Panc1 (cell line): ENCODE data around the gene SLC4A5. TPM values are rescaled to one million over a fixed set of nuclear protein-coding genes. Genes with fewer than 3 reads are reported as not detected.

ENCODE experiments used
- ATAC-seq: fragments of 200-7000 bp; cut with Tn5 transposase; 2 replicates; pipeline ENCODE4 v1.9.1; 2020; ENCODE audit warnings: mild to moderate bottlenecking, moderate library complexity
- BruUV-seq: library from RNA; stranded (reverse); fragments of 400-500 nt; replicated peaks from 2 replicates; lab custom pipeline; 2021; lab: Mats Ljungman, UMichigan
- CTCF ChIA-PET: fragments of 300-600 bp; sonication (Branson Sonifier 250); formaldehyde crosslinking; loops from one replicate; lab custom pipeline; 2022; ENCODE audit warnings: antibody characterized with exemption; lab: Charles Lee
- POLR2A ChIA-PET: fragments of 300-600 bp; sonication (Branson Sonifier 250); formaldehyde crosslinking; loops from one replicate; lab custom pipeline; 2022; ENCODE audit warnings: antibody characterized with exemption; lab: Charles Lee
- DNase-seq: peaks from one replicate; pipeline ENCODE4 v3.0.0-alpha.2; 2010; ENCODE audit warnings: low read depth, low spot score
- H3K27ac ChIP-seq: 2 replicates; pipeline ENCODE4 v1.5.1; 2011; ENCODE audit warnings: mild to moderate bottlenecking, low read length, inconsistent platforms
- H3K27me3 ChIP-seq: fragments of 200-500 bp; sonication (Bioruptor generic); 2 replicates; pipeline ENCODE4 v1.6.0; 2014; ENCODE audit warnings: low read length, inconsistent platforms; ENCODE audit not compliant: control insufficient read depth, insufficient read depth
- H3K36me3 ChIP-seq: fragments of 200-500 bp; sonication (Bioruptor generic); 2 replicates; pipeline ENCODE4 v1.5.1; 2014; ENCODE audit warnings: inconsistent platforms, mild to moderate bottlenecking, low read length, moderate library complexity; ENCODE audit not compliant: control insufficient read depth, insufficient read depth
- H3K4me1 ChIP-seq: 2 replicates; pipeline ENCODE4 v1.5.1; 2011; ENCODE audit warnings: inconsistent platforms, mild to moderate bottlenecking, low read length, moderate library complexity; ENCODE audit not compliant: control insufficient read depth, insufficient read depth
- H3K4me3 ChIP-seq, 2 experiments: 2 replicates each; pipeline ENCODE4 v1.5.1; 2011 to 2012; ENCODE audit warnings: low read depth in 2 of 2, low read length in 2 of 2, mild to moderate bottlenecking in 2 of 2, inconsistent platforms in 1 of 2, moderate library complexity in 1 of 2
- H3K9me3 ChIP-seq: fragments of 200-500 bp; sonication (Bioruptor generic); 2 replicates; pipeline ENCODE4 v1.5.1; 2014; ENCODE audit warnings: low read depth, mild to moderate bottlenecking, inconsistent platforms, low read length, moderate library complexity; ENCODE audit not compliant: control insufficient read depth, insufficient read depth
- CTCF ChIP-seq: fragments of 450-650 bp; IDR thresholded peaks from 2 replicates; pipeline ENCODE4 v1.5.1; 2017; ENCODE audit warnings: mild to moderate bottlenecking
- POLR2AphosphoS5 ChIP-seq: IDR thresholded peaks from 2 replicates; pipeline ENCODE4 v1.6.1; 2012; ENCODE audit warnings: mild to moderate bottlenecking, low read depth, low read length, moderate library complexity
- REST ChIP-seq, 2 experiments: IDR thresholded peaks; 2 replicates each; pipeline ENCODE4 v1.6.1; 2011 to 2012; ENCODE audit warnings: low read depth in 2 of 2, control low read depth in 1 of 2, low read length in 1 of 2, mild to moderate bottlenecking in 1 of 2, moderate library complexity in 1 of 2; ENCODE audit not compliant: insufficient read depth in 1 of 2
- SIN3A ChIP-seq: IDR thresholded peaks from 2 replicates; pipeline ENCODE4 v1.6.1; 2012; ENCODE audit warnings: low read depth, mild to moderate bottlenecking, low read length, moderate library complexity, borderline replicate concordance; ENCODE audit not compliant: insufficient read depth
- TCF7L2 ChIP-seq: IDR thresholded peaks from 2 replicates; pipeline ENCODE4 v1.6.1; 2011; ENCODE audit warnings: mild to moderate bottlenecking, low read depth, low read length, inconsistent platforms
- in situ Hi-C: cut with HindIII; loops from 2 replicates; pipeline ENCODE4 v1.10.0; 2016; ENCODE audit warnings: low sequenced_read_pairs, low pct_unique_long_range_greater_than_20kb
- intact Hi-C: fragments of 100-400 bp; cut with micrococcal nuclease; formaldehyde crosslinking; loops from one replicate; pipeline ENCODE4 v1.10.0; 2022; ENCODE audit not compliant: unreplicated experiment
- total RNA-seq: library from RNA; stranded (reverse); gene quantifications from one replicate; pipeline ENCODE4 v1.2.1, GENCODE V29; 2021; ENCODE audit not compliant: unreplicated experiment

SLC4A5 gene
- total RNA-seq, 1 experiment from 2014 or later = 1.2 TPM

GRCh38 chr2:74259191-74259590, 84.0 kb downstream of the SLC4A5 start:
- no TSS peak for BruUV-seq
- CTCF ChIA-PET = no interaction called here
- intact Hi-C loops = no loop called here
- POLR2A ChIA-PET = no interaction called here
- Histone ChIP-seq H3K9me3 (no peaks in the 10 kb centered on the region), H3K27ac (no peak overlapping the region), H3K27me3 (no peaks in the 10 kb centered on the region), H3K36me3 (no peaks in the 10 kb centered on the region), H3K4me3 (no peak overlapping the region), H3K4me1 (no peaks in the 10 kb centered on the region)
- DNase-seq = no peak
- in situ Hi-C loops = no loop called here
- no peak for TF ChIP-seq REST (IDR thresholded peaks at IDR 0.05; ENCODE audit: insufficient read depth in 1 of 2, low read depth in 2 of 2, low read length in 1 of 2)
- no peak for TF ChIP-seq POLR2AphosphoS5
- no peak for TF ChIP-seq TCF7L2
- TF ChIP-seq CTCF = no peak
- no peak for TF ChIP-seq SIN3A
- no peak for ATAC-seq

- ATAC-seq (no peak), DNase-seq (no peak)
- ChIA-PET POLR2A (no interaction called here), CTCF (no interaction called here)
- Histone ChIP-seq H3K4me1 (no peaks in the 10 kb centered on the region), H3K9me3 (no peaks in the 10 kb centered on the region), H3K4me3 (no peak overlapping the region), H3K27me3 (no peaks in the 10 kb centered on the region), H3K36me3 (no peaks in the 10 kb centered on the region), H3K27ac (no peak overlapping the region)
- in situ Hi-C loops = no loop called here
- TF ChIP-seq CTCF = no peak
- TF ChIP-seq TCF7L2 = no peak
- no peak for TF ChIP-seq REST (IDR thresholded peaks at IDR 0.05; ENCODE audit: insufficient read depth in 1 of 2, low read depth in 2 of 2, low read length in 1 of 2)
- no peak for TF ChIP-seq POLR2AphosphoS5
- no peak for TF ChIP-seq SIN3A
- BruUV-seq = no TSS peak
- intact Hi-C loops = no loop called here
These were observed 87.5 kb downstream of the SLC4A5 start for GRCh38 chr2:74255660-74256213.
